Transverse colon (tissue), 3 donors: ENCODE data around the gene SYNJ1.

Experiments used
- EP300 ChIP-seq: sonication (generic); formaldehyde crosslinking; IDR thresholded peaks from one replicate; pipeline ENCODE4 v1.6.1; 2017; ENCODE audit warnings: antibody characterized with exemption, low read depth
- POLR2A ChIP-seq: fragments of 450-650 bp; IDR thresholded peaks from one replicate; pipeline ENCODE4 v1.6.1; 2016; ENCODE audit warnings: antibody characterized with exemption, mild to moderate bottlenecking, moderate library complexity
- TF ChIP-seq, protein P1 (sequence below), 5 experiments: fragments of 200-600 bp in 3 of 5; fragments of 450-650 bp in 2 of 5; sonication (generic) in 3 of 5; IDR thresholded peaks; 1 replicate in 2 of 5; 2 replicates in 3 of 5; pipeline ENCODE4 v1.5.1; 2016 to 2017; ENCODE audit warnings: antibody characterized with exemption in 5 of 5, inconsistent platforms in 3 of 5, mild to moderate bottlenecking in 2 of 5, moderate library complexity in 1 of 5

DNA sequence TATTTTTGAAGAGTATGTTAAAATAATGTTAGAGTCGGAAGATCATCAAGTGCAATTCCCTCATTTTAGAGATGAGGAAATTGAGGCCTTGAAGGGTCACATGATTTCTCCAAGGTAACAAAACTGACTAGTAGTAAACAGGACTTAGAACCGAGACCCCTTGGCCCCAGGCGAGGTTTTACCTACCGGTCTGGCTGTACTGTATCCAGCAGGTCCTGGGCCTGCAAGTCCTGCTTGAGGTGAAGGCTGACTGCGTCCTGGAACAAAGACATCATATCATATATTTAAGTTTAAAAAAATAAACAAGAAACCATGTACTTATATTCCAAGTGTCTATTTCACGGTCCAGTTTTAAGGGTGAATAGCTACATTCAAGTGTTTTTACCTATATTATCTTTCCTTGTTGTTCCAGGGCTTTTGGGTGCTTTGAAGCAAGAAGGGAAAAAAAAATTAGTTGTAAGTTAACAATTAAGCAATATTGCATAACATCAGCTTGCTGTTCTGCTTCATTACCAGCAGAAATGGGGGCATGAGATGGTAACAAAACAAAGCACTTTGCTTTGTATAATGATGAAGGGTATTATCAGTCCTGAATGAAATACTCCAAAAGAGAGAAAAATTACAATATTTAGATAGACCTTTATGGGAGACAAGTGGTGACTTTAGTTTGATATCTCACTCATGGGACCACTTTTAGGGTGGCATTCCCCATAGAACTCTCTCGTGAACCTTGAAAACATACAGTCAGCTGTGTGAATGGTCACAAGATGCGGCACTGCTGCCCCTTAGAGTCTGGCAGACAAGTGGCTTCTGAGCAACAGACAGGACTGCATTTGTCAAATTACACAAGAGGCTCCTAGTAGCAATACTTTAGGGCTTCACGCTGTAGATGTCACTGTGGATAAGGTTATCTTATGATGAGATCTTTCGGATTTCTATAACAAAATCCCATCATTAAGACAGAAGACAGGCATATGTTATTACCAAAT lies 85.8 kb downstream of the SYNJ1 start:
- TF ChIP-seq, protein P1, sequence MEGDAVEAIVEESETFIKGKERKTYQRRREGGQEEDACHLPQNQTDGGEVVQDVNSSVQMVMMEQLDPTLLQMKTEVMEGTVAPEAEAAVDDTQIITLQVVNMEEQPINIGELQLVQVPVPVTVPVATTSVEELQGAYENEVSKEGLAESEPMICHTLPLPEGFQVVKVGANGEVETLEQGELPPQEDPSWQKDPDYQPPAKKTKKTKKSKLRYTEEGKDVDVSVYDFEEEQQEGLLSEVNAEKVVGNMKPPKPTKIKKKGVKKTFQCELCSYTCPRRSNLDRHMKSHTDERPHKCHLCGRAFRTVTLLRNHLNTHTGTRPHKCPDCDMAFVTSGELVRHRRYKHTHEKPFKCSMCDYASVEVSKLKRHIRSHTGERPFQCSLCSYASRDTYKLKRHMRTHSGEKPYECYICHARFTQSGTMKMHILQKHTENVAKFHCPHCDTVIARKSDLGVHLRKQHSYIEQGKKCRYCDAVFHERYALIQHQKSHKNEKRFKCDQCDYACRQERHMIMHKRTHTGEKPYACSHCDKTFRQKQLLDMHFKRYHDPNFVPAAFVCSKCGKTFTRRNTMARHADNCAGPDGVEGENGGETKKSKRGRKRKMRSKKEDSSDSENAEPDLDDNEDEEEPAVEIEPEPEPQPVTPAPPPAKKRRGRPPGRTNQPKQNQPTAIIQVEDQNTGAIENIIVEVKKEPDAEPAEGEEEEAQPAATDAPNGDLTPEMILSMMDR (IDR thresholded peaks at IDR 0.05): no peak
- TF ChIP-seq POLR2A (no peak), EP300 (no peak)
